ENCODE results near the gene TTC39A.

Gene TTC39A

GRCh38 chr1:51290489-51290847 lies 39.9 kb downstream of the TTC39A start:
- Mint-ChIP-seq H3K36me3 (ENCODE audit: low read depth) (no peaks in the 10 kb centered on the region), H3K27ac (no peak overlapping the region), H3K9me3 (no peaks in the 10 kb centered on the region), H3K4me1 (no peaks in the 10 kb centered on the region), H3K4me3 (no peak overlapping the region), H3K27me3 (ENCODE audit: low read depth) (no peaks in the 10 kb centered on the region)
- no peak for TF ChIP-seq CTCF (IDR thresholded peaks at IDR 0.05; ENCODE audit: unreplicated experiment in 3 of 3)

- Mint-ChIP-seq H3K36me3 (ENCODE audit: low read depth) (no peaks in the 10 kb centered on the region), H3K27me3 (ENCODE audit: low read depth) (no peaks in the 10 kb centered on the region), H3K9me3 (no peaks in the 10 kb centered on the region), H3K4me1 (peaks cover 4% of the 10 kb centered on the region), H3K27ac (no peak overlapping the region), H3K4me3 (no peak overlapping the region)
- TF ChIP-seq CTCF (IDR thresholded peaks at IDR 0.05; ENCODE audit: unreplicated experiment in 3 of 3) = no peak
Observed at GRCh38 chr1:51289676-51290488, 40.5 kb downstream of the TTC39A start.

- H3K27ac Mint-ChIP-seq = no peak overlapping the region
- H3K27me3 Mint-ChIP-seq (ENCODE audit: low read depth) = no peaks in the 10 kb centered on the region
- H3K4me1 Mint-ChIP-seq = peaks cover 17% of the 10 kb centered on the region
- no peak for TF ChIP-seq CTCF (IDR thresholded peaks at IDR 0.05; ENCODE audit: unreplicated experiment in 3 of 3)
- H3K36me3 Mint-ChIP-seq (ENCODE audit: low read depth) = peaks cover 4% of the 10 kb centered on the region
- no peak overlapping the region for H3K4me3 Mint-ChIP-seq
- H3K9me3 Mint-ChIP-seq = no peaks in the 10 kb centered on the region
Observed at GRCh38 chr1:51288578-51288977, 41.8 kb downstream of the TTC39A start.

- H3K27me3 Mint-ChIP-seq (ENCODE audit: low read depth) = no peaks in the 10 kb centered on the region
- no peaks in the 10 kb centered on the region for H3K9me3 Mint-ChIP-seq
Observed at GRCh38 chr1:51287966-51288365, 42.4 kb downstream of the TTC39A start.

GRCh38 chr1:51285055-51285454 lies 45.3 kb downstream of the TTC39A start:
- no peak for TF ChIP-seq CTCF (IDR thresholded peaks at IDR 0.05; ENCODE audit: unreplicated experiment in 3 of 3)
- Mint-ChIP-seq H3K4me3 (no peak overlapping the region), H3K27ac (peak overlapping the region in 1 of 3 experiments; percentile 47), H3K27me3 (ENCODE audit: low read depth) (no peaks in the 10 kb centered on the region), H3K36me3 (ENCODE audit: low read depth) (peaks cover 4% of the 10 kb centered on the region), H3K9me3 (no peaks in the 10 kb centered on the region), H3K4me1 (peaks cover 23% of the 10 kb centered on the region)

More at GRCh38 chr1:51287966-51288365, 42.4 kb downstream of the TTC39A start:
- H3K4me1 Mint-ChIP-seq = peaks cover 17% of the 10 kb centered on the region
- peaks cover 4% of the 10 kb centered on the region for H3K36me3 Mint-ChIP-seq (ENCODE audit: low read depth)
- no peak overlapping the region for H3K4me3 Mint-ChIP-seq
- no peak overlapping the region for H3K27ac Mint-ChIP-seq
- no peak for TF ChIP-seq CTCF (IDR thresholded peaks at IDR 0.05; ENCODE audit: unreplicated experiment in 3 of 3)

- Mint-ChIP-seq H3K4me3 (no peak overlapping the region), H3K4me1 (peaks cover 24% of the 10 kb centered on the region), H3K27me3 (ENCODE audit: low read depth) (no peaks in the 10 kb centered on the region), H3K27ac (peak overlapping the region in 2 of 3 experiments; percentile 47 to 48), H3K9me3 (no peaks in the 10 kb centered on the region), H3K36me3 (ENCODE audit: low read depth) (peaks cover 4% of the 10 kb centered on the region)
- no peak for TF ChIP-seq CTCF (IDR thresholded peaks at IDR 0.05; ENCODE audit: unreplicated experiment in 3 of 3)
Observed at GRCh38 chr1:51284487-51284954, 45.8 kb downstream of the TTC39A start.
